Medulla oblongata (tissue), 1 donor: ENCODE results near the gene HIVEP3.

Source experiments
- DNase-seq: peaks from one replicate; pipeline ENCODE4 v3.0.0-alpha.2; 2015; ENCODE audit errors: extremely low spot score

Gene HIVEP3

GRCh38 chr1:41632781-41633575 lies 285.7 kb downstream of the HIVEP3 start:
- no peak for DNase-seq

- DNase-seq, result no peak
These were observed 286.8 kb downstream of the HIVEP3 start for GRCh38 chr1:41631971-41632370.

GRCh38 chr1:41631154-41631553 lies 287.6 kb downstream of the HIVEP3 start:
- DNase-seq, result no peak

- DNase-seq, result no peak
These were observed 289.2 kb downstream of the HIVEP3 start for GRCh38 chr1:41629571-41629970.

- DNase-seq, result no peak
These were observed 289.6 kb downstream of the HIVEP3 start for GRCh38 chr1:41629141-41629540.

- no peak for DNase-seq
These were observed 291.0 kb downstream of the HIVEP3 start for GRCh38 chr1:41627491-41628280.

- no peak for DNase-seq
These were observed 291.9 kb downstream of the HIVEP3 start for GRCh38 chr1:41626616-41627375.

- no peak for DNase-seq
These were observed 292.6 kb downstream of the HIVEP3 start for GRCh38 chr1:41626146-41626545.

GRCh38 chr1:41623736-41624135 lies 295.0 kb downstream of the HIVEP3 start:
- DNase-seq, result no peak

GRCh38 chr1:41622859-41623732 lies 295.6 kb downstream of the HIVEP3 start:
- DNase-seq, result no peak

- no peak for DNase-seq
These were observed 296.3 kb downstream of the HIVEP3 start for GRCh38 chr1:41622402-41622801.

GRCh38 chr1:41621791-41622190 lies 296.9 kb downstream of the HIVEP3 start:
- DNase-seq, result no peak

GRCh38 chr1:41621256-41621655 lies 297.5 kb downstream of the HIVEP3 start:
- no peak for DNase-seq

GRCh38 chr1:41620365-41621169 lies 298.2 kb downstream of the HIVEP3 start:
- no peak for DNase-seq

GRCh38 chr1:41619511-41620364 lies 299.0 kb downstream of the HIVEP3 start:
- no peak for DNase-seq

GRCh38 chr1:41618871-41619270 lies 299.9 kb downstream of the HIVEP3 start:
- DNase-seq, result no peak

GRCh38 chr1:41618066-41618825 lies 300.5 kb downstream of the HIVEP3 start:
- DNase-seq, result peak; percentile 96

GRCh38 chr1:41617336-41617735 lies 301.4 kb downstream of the HIVEP3 start:
- DNase-seq, result no peak

GRCh38 chr1:41616563-41616962 lies 302.2 kb downstream of the HIVEP3 start:
- DNase-seq, result no peak
